DOHH2 (cell line): ENCODE data around the gene SARNP.

Source experiments
- H3F3A ChIP-seq: fragments of 200-600 bp; sonication (generic), shearing (Covaris generic); 2 replicates; pipeline ENCODE4 v1.6.0; 2016; ENCODE audit warnings: antibody characterized with exemption, mild to moderate bottlenecking; ENCODE audit not compliant: control insufficient read depth, insufficient read depth
- H3K27ac ChIP-seq: fragments of 200-600 bp; sonication (generic); 2 replicates; pipeline ENCODE4 v1.5.1; 2014; ENCODE audit warnings: low read depth, mild to moderate bottlenecking, low read length, moderate library complexity
- H3K27me3 ChIP-seq: fragments of 200-600 bp; sonication (generic); 2 replicates; pipeline ENCODE4 v1.6.1; 2014; ENCODE audit warnings: mild to moderate bottlenecking, low read length, mixed read lengths; ENCODE audit not compliant: control insufficient read depth
- H3K36me3 ChIP-seq: fragments of 200-600 bp; sonication (generic); 2 replicates; pipeline ENCODE4 v1.6.1; 2014; ENCODE audit warnings: mild to moderate bottlenecking, low read length, moderate library complexity, mixed read lengths; ENCODE audit not compliant: control insufficient read depth
- H3K4me1 ChIP-seq: fragments of 200-600 bp; sonication (generic); 2 replicates; pipeline ENCODE4 v1.6.1; 2014; ENCODE audit warnings: mild to moderate bottlenecking, low read length, mixed read lengths; ENCODE audit not compliant: control insufficient read depth
- H3K4me2 ChIP-seq: fragments of 200-600 bp; sonication (generic); 2 replicates; pipeline ENCODE4 v1.6.0; 2014; ENCODE audit warnings: mild to moderate bottlenecking, low read length, moderate library complexity
- H3K4me3 ChIP-seq: fragments of 200-600 bp; sonication (generic); 2 replicates; pipeline ENCODE4 v1.5.1; 2014; ENCODE audit warnings: mild to moderate bottlenecking, low read length, mixed read lengths
- H3K79me2 ChIP-seq: fragments of 200-600 bp; sonication (generic); 2 replicates; pipeline ENCODE4 v1.6.1; 2014; ENCODE audit warnings: mild to moderate bottlenecking, low read length, mixed read lengths; ENCODE audit not compliant: control insufficient read depth
- H3K9me2 ChIP-seq: fragments of 200-600 bp; sonication (generic); replicated peaks from 2 replicates; pipeline ENCODE4 v1.6.1; 2014; ENCODE audit warnings: mild to moderate bottlenecking, low read length, mixed read lengths; ENCODE audit not compliant: control insufficient read depth
- H3K9me3 ChIP-seq: fragments of 200-600 bp; sonication (generic); 2 replicates; pipeline ENCODE4 v1.6.1; 2014; ENCODE audit warnings: antibody characterized with exemption, low read length, mixed read lengths; ENCODE audit not compliant: control insufficient read depth, insufficient read depth
- H4K20me1 ChIP-seq: fragments of 200-600 bp; sonication (generic); 2 replicates; pipeline ENCODE4 v1.6.0; 2014; ENCODE audit warnings: low read depth, mild to moderate bottlenecking, antibody characterized with exemption, low read length, moderate library complexity; ENCODE audit not compliant: control insufficient read depth, insufficient read depth
- EZH2phosphoT487 ChIP-seq: fragments of 200-600 bp; sonication (generic); IDR thresholded peaks from 2 replicates; pipeline ENCODE4 v1.6.1; 2017; ENCODE audit warnings: borderline replicate concordance, mild to moderate bottlenecking, antibody characterized with exemption, low read length, moderate library complexity, mixed read lengths
- TF ChIP-seq, protein P1 (sequence below): fragments of 200-600 bp; sonication (generic); IDR thresholded peaks from one replicate; pipeline ENCODE4 v1.5.1; 2014; ENCODE audit warnings: antibody characterized with exemption, mild to moderate bottlenecking, low read depth, low read length; ENCODE audit not compliant: poor library complexity, severe bottlenecking

The SARNP gene

DNA sequence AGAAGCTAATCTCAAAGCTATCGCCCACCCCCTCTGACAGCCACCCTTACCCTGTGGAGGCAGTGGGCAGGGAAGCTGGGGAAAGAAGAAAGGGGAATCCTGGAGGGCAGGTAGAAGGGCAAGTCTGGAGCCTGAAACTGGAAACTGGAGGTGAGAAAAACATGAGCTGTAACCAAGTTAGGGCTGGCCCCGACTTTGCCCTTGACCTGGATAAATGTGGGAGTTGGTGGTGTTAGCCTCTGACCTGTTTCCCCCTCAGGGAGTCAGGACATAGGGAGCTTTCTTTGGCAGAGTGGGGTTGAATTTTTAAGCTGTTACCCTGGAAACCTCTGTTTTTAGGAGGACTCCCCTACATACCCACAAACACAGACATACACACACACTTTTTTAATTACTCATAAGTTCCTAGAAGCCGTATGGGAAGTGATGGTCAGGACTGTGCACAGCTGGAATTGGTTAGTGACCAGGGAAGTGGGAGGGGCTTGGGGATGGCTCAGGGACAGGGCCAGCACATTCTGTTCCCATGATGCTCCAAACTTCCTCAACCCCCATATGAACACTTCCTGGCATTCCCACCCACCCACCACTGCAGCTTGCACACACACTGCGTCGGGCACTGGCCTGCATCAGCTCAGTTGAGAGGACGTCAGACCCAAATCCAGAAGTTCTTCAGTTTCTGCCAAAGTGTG, 30.2 kb upstream of the SARNP start:
- no peaks in the 10 kb centered on the region for H3K36me3 ChIP-seq
- peaks cover 40% of the 10 kb centered on the region for H3K27me3 ChIP-seq
- no peak overlapping the region for H3K27ac ChIP-seq
- H3K4me2 ChIP-seq: no peak overlapping the region
- no peaks in the 10 kb centered on the region for H3K4me1 ChIP-seq
- H3K9me3 ChIP-seq: no peaks in the 10 kb centered on the region
- H3K9me2 ChIP-seq: no peaks in the 10 kb centered on the region
- no peak for TF ChIP-seq EZH2phosphoT487
- TF ChIP-seq, protein P1, sequence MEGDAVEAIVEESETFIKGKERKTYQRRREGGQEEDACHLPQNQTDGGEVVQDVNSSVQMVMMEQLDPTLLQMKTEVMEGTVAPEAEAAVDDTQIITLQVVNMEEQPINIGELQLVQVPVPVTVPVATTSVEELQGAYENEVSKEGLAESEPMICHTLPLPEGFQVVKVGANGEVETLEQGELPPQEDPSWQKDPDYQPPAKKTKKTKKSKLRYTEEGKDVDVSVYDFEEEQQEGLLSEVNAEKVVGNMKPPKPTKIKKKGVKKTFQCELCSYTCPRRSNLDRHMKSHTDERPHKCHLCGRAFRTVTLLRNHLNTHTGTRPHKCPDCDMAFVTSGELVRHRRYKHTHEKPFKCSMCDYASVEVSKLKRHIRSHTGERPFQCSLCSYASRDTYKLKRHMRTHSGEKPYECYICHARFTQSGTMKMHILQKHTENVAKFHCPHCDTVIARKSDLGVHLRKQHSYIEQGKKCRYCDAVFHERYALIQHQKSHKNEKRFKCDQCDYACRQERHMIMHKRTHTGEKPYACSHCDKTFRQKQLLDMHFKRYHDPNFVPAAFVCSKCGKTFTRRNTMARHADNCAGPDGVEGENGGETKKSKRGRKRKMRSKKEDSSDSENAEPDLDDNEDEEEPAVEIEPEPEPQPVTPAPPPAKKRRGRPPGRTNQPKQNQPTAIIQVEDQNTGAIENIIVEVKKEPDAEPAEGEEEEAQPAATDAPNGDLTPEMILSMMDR: no peak
- no peaks in the 10 kb centered on the region for H3F3A ChIP-seq
- no peak overlapping the region for H3K4me3 ChIP-seq
- H4K20me1 ChIP-seq: no peaks in the 10 kb centered on the region
- no peaks in the 10 kb centered on the region for H3K79me2 ChIP-seq

DNA sequence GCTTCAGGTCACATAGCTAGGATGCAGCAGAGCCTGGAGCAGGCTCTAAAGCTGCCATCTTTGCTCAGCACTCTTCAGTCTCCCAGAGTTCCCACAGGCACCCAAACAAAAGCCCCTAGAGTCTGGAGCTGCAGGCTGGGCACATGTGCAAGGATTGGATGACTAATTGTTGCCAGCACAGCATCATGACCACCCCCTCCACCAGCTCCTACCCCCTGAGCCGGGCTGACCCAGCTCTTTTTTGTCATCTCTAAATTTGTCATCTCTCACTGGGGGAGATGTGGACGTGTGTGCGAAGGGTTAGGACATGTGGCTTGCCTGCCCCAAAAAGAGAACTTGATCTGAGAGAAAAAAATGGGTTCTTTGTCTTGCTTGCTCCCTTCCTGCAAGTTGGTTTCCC, 29.5 kb upstream of the SARNP start:
- Histone ChIP-seq H3K27ac (no peak overlapping the region), H4K20me1 (no peaks in the 10 kb centered on the region), H3K4me3 (no peak overlapping the region), H3K9me2 (no peaks in the 10 kb centered on the region), H3K9me3 (no peaks in the 10 kb centered on the region), H3K36me3 (no peaks in the 10 kb centered on the region), H3K27me3 (peaks cover 40% of the 10 kb centered on the region), H3F3A (no peaks in the 10 kb centered on the region), H3K4me2 (no peak overlapping the region), H3K79me2 (no peaks in the 10 kb centered on the region), H3K4me1 (no peaks in the 10 kb centered on the region)
- TF ChIP-seq, protein P1: no peak
- TF ChIP-seq EZH2phosphoT487: no peak

DNA sequence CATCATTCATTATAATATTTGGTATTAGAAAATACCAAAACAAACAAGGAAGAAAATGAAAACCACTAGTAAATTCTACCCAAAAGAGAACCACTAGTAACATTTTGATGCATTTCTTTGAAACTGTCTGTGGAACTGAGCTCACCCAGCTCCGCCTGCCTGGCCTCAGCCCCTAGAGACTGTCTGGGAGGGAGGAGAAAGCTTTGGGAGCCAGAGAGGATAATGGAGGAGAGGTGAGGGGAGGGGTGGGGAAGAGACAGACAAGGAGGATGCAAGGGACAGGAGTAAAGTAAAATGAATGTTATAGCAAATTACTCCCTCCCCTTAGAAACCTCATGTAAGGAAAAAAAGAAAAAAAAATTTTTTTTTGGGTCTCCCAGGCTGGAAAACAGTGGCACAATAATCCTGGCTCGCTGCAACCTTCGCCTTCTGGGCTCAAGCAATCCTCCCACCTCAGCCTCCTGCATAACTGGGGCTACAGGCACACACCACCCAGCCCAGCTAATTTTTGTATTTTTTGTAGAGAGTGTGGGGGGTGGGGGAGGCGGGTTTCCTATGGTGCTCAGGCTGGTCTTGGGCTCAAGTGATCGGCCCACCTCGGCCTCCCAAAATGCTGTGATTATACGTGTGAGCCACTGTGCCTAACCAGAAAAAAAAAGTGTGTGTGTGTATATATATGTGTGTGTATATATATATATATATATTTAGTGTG, 28.4 kb upstream of the SARNP start:
- H3K4me3 ChIP-seq: no peak overlapping the region
- no peaks in the 10 kb centered on the region for H3K79me2 ChIP-seq
- TF ChIP-seq, protein P1: no peak
- TF ChIP-seq EZH2phosphoT487: no peak
- no peaks in the 10 kb centered on the region for H3K9me2 ChIP-seq
- H3F3A ChIP-seq: no peaks in the 10 kb centered on the region
- no peaks in the 10 kb centered on the region for H3K36me3 ChIP-seq
- no peaks in the 10 kb centered on the region for H4K20me1 ChIP-seq
- no peak overlapping the region for H3K27ac ChIP-seq
- H3K9me3 ChIP-seq: no peaks in the 10 kb centered on the region
- no peak overlapping the region for H3K4me2 ChIP-seq
- H3K27me3 ChIP-seq: peaks cover 40% of the 10 kb centered on the region
- no peaks in the 10 kb centered on the region for H3K4me1 ChIP-seq
